ENCODE data around the gene DNAJA1.
A peak's percentile ranks its signal among the peaks of the same experiment; 100 is the strongest.

DNAJA1 gene

DNA sequence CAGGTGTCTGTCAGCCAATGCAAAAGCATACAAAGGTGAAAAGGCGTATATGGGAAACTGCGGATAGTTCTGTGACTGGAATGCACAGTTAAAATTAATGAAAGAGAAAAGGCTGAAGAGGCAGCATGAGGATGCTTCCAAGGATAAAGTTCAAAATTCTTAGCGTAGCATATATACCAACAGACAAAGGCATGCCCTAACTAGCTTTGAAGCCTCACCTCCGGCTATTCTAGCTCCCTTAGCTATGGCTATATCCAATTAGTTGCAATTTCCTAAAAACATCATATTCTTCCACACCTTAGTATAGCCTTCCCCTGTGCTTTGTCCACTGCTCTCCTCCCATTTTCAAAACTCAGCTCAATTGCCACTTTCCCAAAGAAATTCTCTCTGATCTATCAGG, 1.4 kb upstream of the DNAJA1 start:
- Histone ChIP-seq H3K9me2 (replicated peaks; ENCODE audit: low read depth, low read length) (no peaks in the 10 kb centered on the region), H3F3A (ENCODE audit: low read depth) (no peaks in the 10 kb centered on the region), H2AFZ (ENCODE audit: low read length) (no peak overlapping the region), H3K4me3 (ENCODE audit: low read length, poor library complexity, severe bottlenecking) (peak overlapping the region; percentile 94), H3K4me2 (ENCODE audit: low read depth, low read length, poor library complexity, severe bottlenecking) (peak overlapping the region; percentile 86), H3K4me1 (ENCODE audit: insufficient read depth, low read length, poor library complexity, severe bottlenecking) (peaks cover 40% of the 10 kb centered on the region), H3K79me2 (ENCODE audit: insufficient read depth, low read length) (peaks cover 59% of the 10 kb centered on the region), H3K36me3 (ENCODE audit: insufficient read depth, low read length) (peaks cover 13% of the 10 kb centered on the region; the same call in 1 of the 2 replicates), H3K9me3 (ENCODE audit: insufficient read depth, low read depth, low read length) (no peaks in the 10 kb centered on the region), H3K27me3 (ENCODE audit: insufficient read depth, low read length, poor library complexity, severe bottlenecking) (peaks cover 4% of the 10 kb centered on the region), H3K9ac (ENCODE audit: low read depth, low read length, poor library complexity, severe bottlenecking) (peak overlapping the region; percentile 99), H4K20me1 (ENCODE audit: insufficient read depth, low read length, poor library complexity, severe bottlenecking) (peaks cover 34% of the 10 kb centered on the region)
- TF ChIP-seq CTCF (conservative IDR thresholded peaks at IDR 0.05; ENCODE audit: low read length) (no peak), EZH2phosphoT487 (IDR thresholded peaks at IDR 0.05; ENCODE audit: borderline replicate concordance) (no peak)

DNA sequence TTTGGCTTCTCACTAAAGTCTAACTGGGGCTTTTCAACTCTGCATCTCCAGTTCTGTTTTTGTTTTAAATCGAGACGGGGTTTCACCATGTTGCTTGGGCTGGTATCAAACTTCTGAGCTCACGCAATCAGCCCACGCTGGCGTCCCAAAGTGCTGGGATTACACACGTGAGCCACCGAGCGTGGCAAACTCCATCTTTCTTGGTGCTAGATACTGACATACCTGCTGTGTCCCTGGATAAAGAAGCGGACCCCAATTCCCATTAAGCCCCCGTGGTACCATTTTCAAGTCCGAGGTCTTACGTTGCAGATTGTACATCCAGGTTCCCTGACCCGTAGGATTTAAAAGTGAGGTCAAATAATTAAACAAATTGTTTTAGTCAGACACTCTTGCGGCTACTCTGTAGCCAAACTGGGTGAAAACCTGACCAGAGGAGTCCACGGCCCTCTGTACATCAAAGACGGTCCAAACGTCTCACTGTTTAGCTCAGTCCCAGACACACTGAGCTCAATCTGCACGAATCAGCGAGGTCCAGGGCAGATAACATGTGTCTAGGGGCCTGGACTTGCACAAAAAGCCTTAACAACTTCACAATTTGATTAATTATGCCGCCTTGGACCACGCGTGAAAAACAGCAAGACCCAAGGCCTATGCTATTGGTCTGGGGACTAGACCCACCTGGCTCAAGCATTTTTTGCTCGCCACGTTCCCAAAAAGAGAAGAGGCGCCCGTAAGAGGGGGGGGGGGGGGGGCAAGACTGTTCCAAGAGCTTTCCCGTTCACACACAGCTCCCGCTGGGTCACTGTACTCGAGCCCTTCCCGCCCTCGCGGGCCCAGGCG, 727 bp upstream of the DNAJA1 start:
- Histone ChIP-seq H3K4me3 (ENCODE audit: low read length, poor library complexity, severe bottlenecking) (peak overlapping the region; percentile 94), H4K20me1 (ENCODE audit: insufficient read depth, low read length, poor library complexity, severe bottlenecking) (peaks cover 41% of the 10 kb centered on the region), H3K79me2 (ENCODE audit: insufficient read depth, low read length) (peaks cover 66% of the 10 kb centered on the region), H3K36me3 (ENCODE audit: insufficient read depth, low read length) (peaks cover 20% of the 10 kb centered on the region; the same call in 1 of the 2 replicates), H3K9me2 (replicated peaks; ENCODE audit: low read depth, low read length) (no peaks in the 10 kb centered on the region), H2AFZ (ENCODE audit: low read length) (peak overlapping the region; percentile 78), H3K9me3 (ENCODE audit: insufficient read depth, low read depth, low read length) (no peaks in the 10 kb centered on the region), H3K27me3 (ENCODE audit: insufficient read depth, low read length, poor library complexity, severe bottlenecking) (peaks cover 4% of the 10 kb centered on the region), H3K4me1 (ENCODE audit: insufficient read depth, low read length, poor library complexity, severe bottlenecking) (peaks cover 46% of the 10 kb centered on the region), H3K9ac (ENCODE audit: low read depth, low read length, poor library complexity, severe bottlenecking) (peak overlapping the region; percentile 99), H3F3A (ENCODE audit: low read depth) (no peaks in the 10 kb centered on the region), H3K4me2 (ENCODE audit: low read depth, low read length, poor library complexity, severe bottlenecking) (peak overlapping the region; percentile 86)
- no peak for TF ChIP-seq CTCF (conservative IDR thresholded peaks at IDR 0.05; ENCODE audit: low read length)

- Histone ChIP-seq H3K9ac (ENCODE audit: low read depth, low read length, poor library complexity, severe bottlenecking) (peak overlapping the region; percentile 99), H4K20me1 (ENCODE audit: insufficient read depth, low read length, poor library complexity, severe bottlenecking) (peaks cover 55% of the 10 kb centered on the region), H3K27me3 (ENCODE audit: insufficient read depth, low read length, poor library complexity, severe bottlenecking) (peaks cover 4% of the 10 kb centered on the region), H3K9me3 (ENCODE audit: insufficient read depth, low read depth, low read length) (no peaks in the 10 kb centered on the region), H3K79me2 (ENCODE audit: insufficient read depth, low read length) (peaks cover 80% of the 10 kb centered on the region), H3K4me3 (ENCODE audit: low read length, poor library complexity, severe bottlenecking) (peak overlapping the region; percentile 94), H3K36me3 (ENCODE audit: insufficient read depth, low read length) (peaks cover 34% of the 10 kb centered on the region), H3F3A (ENCODE audit: low read depth) (no peaks in the 10 kb centered on the region), H3K4me2 (ENCODE audit: low read depth, low read length, poor library complexity, severe bottlenecking) (peak overlapping the region; percentile 89), H3K9me2 (replicated peaks; ENCODE audit: low read depth, low read length) (no peaks in the 10 kb centered on the region), H3K4me1 (ENCODE audit: insufficient read depth, low read length, poor library complexity, severe bottlenecking) (peaks cover 54% of the 10 kb centered on the region), H2AFZ (ENCODE audit: low read length) (peak overlapping the region; percentile 83)
- TF ChIP-seq EZH2phosphoT487 (IDR thresholded peaks at IDR 0.05; ENCODE audit: borderline replicate concordance) (no peak), CTCF (conservative IDR thresholded peaks at IDR 0.05; ENCODE audit: low read length) (no peak)
Measured at GRCh38 chr9:33025572-33026342, 684 bp downstream of the DNAJA1 start.

All from Loucy (cell line).